GM23338 (cell line): ENCODE measurements around the gene SPACA7. TPM values are rescaled to one million over a fixed set of nuclear protein-coding genes. Genes with fewer than 3 reads are reported as not detected.

Source experiments
- ATAC-seq: fragments of 200-7000 bp; cut with Tn5 transposase; 3 replicates; pipeline ENCODE4 v1.9.1; 2020
- DNase-seq: peaks from one replicate; pipeline ENCODE4 v3.0.0-alpha.2; 2015; ENCODE audit warnings: low spot score
- H2AFZ ChIP-seq: fragments of 200-600 bp; sonication (generic); 2 replicates; pipeline ENCODE4 v1.8.0; 2016; ENCODE audit warnings: antibody characterized with exemption, mild to moderate bottlenecking, moderate library complexity
- H3F3A ChIP-seq: fragments of 200-600 bp; sonication (generic); replicated peaks from 2 replicates; pipeline ENCODE4 v1.8.0; 2017; ENCODE audit warnings: antibody characterized with exemption, mixed run types, low read depth
- H3K27ac ChIP-seq: fragments of 200-600 bp; sonication (generic); 2 replicates; pipeline ENCODE4 v1.6.1; 2016; ENCODE audit warnings: low read depth
- H3K27me3 ChIP-seq: fragments of 200-600 bp; sonication (generic); 2 replicates; pipeline ENCODE4 v1.8.0; 2016; ENCODE audit warnings: mild to moderate bottlenecking, mixed run types, moderate library complexity; ENCODE audit not compliant: insufficient read depth
- H3K36me3 ChIP-seq: fragments of 200-600 bp; sonication (generic); 2 replicates; pipeline ENCODE4 v1.8.0; 2016; ENCODE audit warnings: mild to moderate bottlenecking; ENCODE audit not compliant: insufficient read depth
- H3K4me1 ChIP-seq: fragments of 200-600 bp; sonication (generic); 2 replicates; pipeline ENCODE4 v1.8.0; 2016; ENCODE audit warnings: mild to moderate bottlenecking, moderate library complexity; ENCODE audit not compliant: insufficient read depth
- H3K4me2 ChIP-seq: fragments of 200-600 bp; sonication (generic); 2 replicates; pipeline ENCODE4 v1.7.1; 2017; ENCODE audit warnings: mixed run types
- H3K4me3 ChIP-seq: fragments of 200-600 bp; sonication (generic); 2 replicates; pipeline ENCODE4 v1.6.1; 2016; ENCODE audit warnings: mixed run types
- H3K79me2 ChIP-seq: fragments of 200-600 bp; sonication (generic); replicated peaks from 2 replicates; pipeline ENCODE4 v1.8.0; 2017; ENCODE audit warnings: mild to moderate bottlenecking; ENCODE audit not compliant: insufficient read depth
- H3K9me2 ChIP-seq: fragments of 200-600 bp; sonication (generic); 2 replicates; pipeline ENCODE4 v1.8.0; 2017; ENCODE audit not compliant: insufficient read depth
- H4K20me1 ChIP-seq: fragments of 200-600 bp; sonication (generic); replicated peaks from 2 replicates; pipeline ENCODE4 v1.8.0; 2017; ENCODE audit warnings: mild to moderate bottlenecking; ENCODE audit not compliant: insufficient read depth
- H3K27ac Mint-ChIP-seq: 2 replicates; pipeline ENCODE4 v1.8.0; 2020; ENCODE audit warnings: inconsistent platforms, mild to moderate bottlenecking, moderate library complexity, mixed read lengths
- H3K27me3 Mint-ChIP-seq: 3 replicates; pipeline ENCODE4 v1.8.0; 2022; ENCODE audit warnings: low read depth, mild to moderate bottlenecking, moderate library complexity, mixed read lengths, inconsistent platforms; ENCODE audit not compliant: insufficient read depth, poor library complexity
- H3K36me3 Mint-ChIP-seq: 3 replicates; pipeline ENCODE4 v1.8.0; 2021; ENCODE audit warnings: low read depth, mild to moderate bottlenecking, inconsistent platforms, moderate library complexity, mixed read lengths
- H3K4me1 Mint-ChIP-seq: 3 replicates; pipeline ENCODE4 v1.8.0; 2020; ENCODE audit warnings: mild to moderate bottlenecking, inconsistent platforms, mixed read lengths
- H3K4me3 Mint-ChIP-seq: 3 replicates; pipeline ENCODE4 v1.8.0; 2021; ENCODE audit warnings: moderate library complexity, mild to moderate bottlenecking, inconsistent platforms, mixed read lengths
- H3K9me3 Mint-ChIP-seq: 3 replicates; pipeline ENCODE4 v1.8.0; 2020; ENCODE audit warnings: moderate library complexity, mild to moderate bottlenecking, inconsistent platforms, mixed read lengths
- CREB1 ChIP-seq: fragments of 250-450 bp; sonication (Bioruptor Pico); IDR thresholded peaks from 2 replicates; pipeline ENCODE4 v1.5.0; 2020; ENCODE audit warnings: low read depth, mild to moderate bottlenecking, moderate library complexity
- EZH2 ChIP-seq: fragments of 200-600 bp; sonication (generic); IDR thresholded peaks from one replicate; pipeline ENCODE4 v1.8.0; 2017; ENCODE audit warnings: antibody characterized with exemption, mild to moderate bottlenecking, low read depth; ENCODE audit not compliant: unreplicated experiment
- EZH2phosphoT487 ChIP-seq: fragments of 200-600 bp; sonication (generic); IDR thresholded peaks from one replicate; pipeline ENCODE4 v1.8.1; 2018; ENCODE audit warnings: antibody characterized with exemption; ENCODE audit not compliant: unreplicated experiment
- JUNB ChIP-seq: IDR thresholded peaks from one replicate; pipeline ENCODE4 v1.6.1; 2016; ENCODE audit warnings: antibody characterized with exemption; ENCODE audit not compliant: unreplicated experiment
- NANOG ChIP-seq: IDR thresholded peaks from 2 replicates; pipeline ENCODE4 v1.6.1; 2016; ENCODE audit warnings: antibody characterized with exemption, borderline replicate concordance
- ZNF114 ChIP-seq: fragments of 250-450 bp; sonication (Bioruptor Pico); IDR thresholded peaks from 2 replicates; pipeline ENCODE4 v1.5.0; 2020; ENCODE audit warnings: mild to moderate bottlenecking, moderate library complexity
- ZNF331 ChIP-seq: fragments of 250-450 bp; sonication (Bioruptor Pico); IDR thresholded peaks from 2 replicates; pipeline ENCODE4 v1.5.0; 2020; ENCODE audit warnings: low read depth, mild to moderate bottlenecking, moderate library complexity
- polyA plus RNA-seq: library from polyadenylated mRNA; unstranded; fragments of >200 nt; fragmentation: Nextera tagmentation; extraction: Ambion mirVana; gene quantifications from 2 replicates; pipeline ENCODE4 v1.2.1, GENCODE V29; 2016
- total RNA-seq: library from RNA; depleted of rRNA; stranded (reverse); fragments of >200 nt; shearing (Covaris generic); gene quantifications from 2 replicates; pipeline ENCODE4 v1.2.3, GENCODE V29; 2014
- TF ChIP-seq, protein P1 (sequence below), 2 experiments: fragments of 200-600 bp in 1 of 2; sonication (generic) in 1 of 2; conservative IDR thresholded peaks; 2 replicates each; pipeline versions ENCODE4 v1.5.1 to v1.6.1; 2016 to 2017; ENCODE audit warnings: antibody characterized with exemption in 2 of 2, low read depth in 2 of 2, mild to moderate bottlenecking in 2 of 2, moderate library complexity in 1 of 2
- TF ChIP-seq, protein P2 (sequence below): IDR thresholded peaks from one replicate; pipeline ENCODE4 v1.6.1; 2018; ENCODE audit warnings: antibody characterized with exemption; ENCODE audit not compliant: unreplicated experiment

The SPACA7 gene
- total and polyA plus RNA-seq, 2 experiments from 2014 or later, result not detected

DNA sequence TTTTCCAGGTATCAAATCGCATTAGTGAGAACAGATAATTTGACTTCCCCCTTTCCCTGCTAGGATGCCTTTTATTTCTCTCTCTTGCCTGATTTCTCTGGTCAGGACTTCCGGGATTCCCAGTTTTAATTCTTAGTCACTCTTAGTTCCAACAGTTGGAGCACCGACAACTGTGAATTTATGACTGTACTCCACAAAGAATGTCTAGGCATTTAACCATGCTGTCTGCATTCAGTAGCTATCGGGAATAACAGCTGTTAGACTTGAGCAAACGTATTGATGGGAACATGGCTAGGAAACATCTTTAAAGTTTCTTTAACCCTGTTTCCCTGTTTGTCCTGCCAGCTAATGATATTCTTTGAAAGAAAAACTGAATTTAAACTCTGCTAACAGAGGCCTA, 14.1 kb upstream of the SPACA7 start (continued):
- TF ChIP-seq ZNF331 (no peak), NANOG (no peak), JUNB (no peak), ZNF114 (no peak), CREB1 (CRISPR knock-in tag) (no peak), EZH2 (no peak)
- TF ChIP-seq, protein P1, sequence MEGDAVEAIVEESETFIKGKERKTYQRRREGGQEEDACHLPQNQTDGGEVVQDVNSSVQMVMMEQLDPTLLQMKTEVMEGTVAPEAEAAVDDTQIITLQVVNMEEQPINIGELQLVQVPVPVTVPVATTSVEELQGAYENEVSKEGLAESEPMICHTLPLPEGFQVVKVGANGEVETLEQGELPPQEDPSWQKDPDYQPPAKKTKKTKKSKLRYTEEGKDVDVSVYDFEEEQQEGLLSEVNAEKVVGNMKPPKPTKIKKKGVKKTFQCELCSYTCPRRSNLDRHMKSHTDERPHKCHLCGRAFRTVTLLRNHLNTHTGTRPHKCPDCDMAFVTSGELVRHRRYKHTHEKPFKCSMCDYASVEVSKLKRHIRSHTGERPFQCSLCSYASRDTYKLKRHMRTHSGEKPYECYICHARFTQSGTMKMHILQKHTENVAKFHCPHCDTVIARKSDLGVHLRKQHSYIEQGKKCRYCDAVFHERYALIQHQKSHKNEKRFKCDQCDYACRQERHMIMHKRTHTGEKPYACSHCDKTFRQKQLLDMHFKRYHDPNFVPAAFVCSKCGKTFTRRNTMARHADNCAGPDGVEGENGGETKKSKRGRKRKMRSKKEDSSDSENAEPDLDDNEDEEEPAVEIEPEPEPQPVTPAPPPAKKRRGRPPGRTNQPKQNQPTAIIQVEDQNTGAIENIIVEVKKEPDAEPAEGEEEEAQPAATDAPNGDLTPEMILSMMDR (conservative IDR thresholded peaks at IDR 0.05; ENCODE audit: low read depth in 2 of 2), result no peak
- TF ChIP-seq, protein P2, sequence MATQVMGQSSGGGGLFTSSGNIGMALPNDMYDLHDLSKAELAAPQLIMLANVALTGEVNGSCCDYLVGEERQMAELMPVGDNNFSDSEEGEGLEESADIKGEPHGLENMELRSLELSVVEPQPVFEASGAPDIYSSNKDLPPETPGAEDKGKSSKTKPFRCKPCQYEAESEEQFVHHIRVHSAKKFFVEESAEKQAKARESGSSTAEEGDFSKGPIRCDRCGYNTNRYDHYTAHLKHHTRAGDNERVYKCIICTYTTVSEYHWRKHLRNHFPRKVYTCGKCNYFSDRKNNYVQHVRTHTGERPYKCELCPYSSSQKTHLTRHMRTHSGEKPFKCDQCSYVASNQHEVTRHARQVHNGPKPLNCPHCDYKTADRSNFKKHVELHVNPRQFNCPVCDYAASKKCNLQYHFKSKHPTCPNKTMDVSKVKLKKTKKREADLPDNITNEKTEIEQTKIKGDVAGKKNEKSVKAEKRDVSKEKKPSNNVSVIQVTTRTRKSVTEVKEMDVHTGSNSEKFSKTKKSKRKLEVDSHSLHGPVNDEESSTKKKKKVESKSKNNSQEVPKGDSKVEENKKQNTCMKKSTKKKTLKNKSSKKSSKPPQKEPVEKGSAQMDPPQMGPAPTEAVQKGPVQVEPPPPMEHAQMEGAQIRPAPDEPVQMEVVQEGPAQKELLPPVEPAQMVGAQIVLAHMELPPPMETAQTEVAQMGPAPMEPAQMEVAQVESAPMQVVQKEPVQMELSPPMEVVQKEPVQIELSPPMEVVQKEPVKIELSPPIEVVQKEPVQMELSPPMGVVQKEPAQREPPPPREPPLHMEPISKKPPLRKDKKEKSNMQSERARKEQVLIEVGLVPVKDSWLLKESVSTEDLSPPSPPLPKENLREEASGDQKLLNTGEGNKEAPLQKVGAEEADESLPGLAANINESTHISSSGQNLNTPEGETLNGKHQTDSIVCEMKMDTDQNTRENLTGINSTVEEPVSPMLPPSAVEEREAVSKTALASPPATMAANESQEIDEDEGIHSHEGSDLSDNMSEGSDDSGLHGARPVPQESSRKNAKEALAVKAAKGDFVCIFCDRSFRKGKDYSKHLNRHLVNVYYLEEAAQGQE, result no peak

DNA sequence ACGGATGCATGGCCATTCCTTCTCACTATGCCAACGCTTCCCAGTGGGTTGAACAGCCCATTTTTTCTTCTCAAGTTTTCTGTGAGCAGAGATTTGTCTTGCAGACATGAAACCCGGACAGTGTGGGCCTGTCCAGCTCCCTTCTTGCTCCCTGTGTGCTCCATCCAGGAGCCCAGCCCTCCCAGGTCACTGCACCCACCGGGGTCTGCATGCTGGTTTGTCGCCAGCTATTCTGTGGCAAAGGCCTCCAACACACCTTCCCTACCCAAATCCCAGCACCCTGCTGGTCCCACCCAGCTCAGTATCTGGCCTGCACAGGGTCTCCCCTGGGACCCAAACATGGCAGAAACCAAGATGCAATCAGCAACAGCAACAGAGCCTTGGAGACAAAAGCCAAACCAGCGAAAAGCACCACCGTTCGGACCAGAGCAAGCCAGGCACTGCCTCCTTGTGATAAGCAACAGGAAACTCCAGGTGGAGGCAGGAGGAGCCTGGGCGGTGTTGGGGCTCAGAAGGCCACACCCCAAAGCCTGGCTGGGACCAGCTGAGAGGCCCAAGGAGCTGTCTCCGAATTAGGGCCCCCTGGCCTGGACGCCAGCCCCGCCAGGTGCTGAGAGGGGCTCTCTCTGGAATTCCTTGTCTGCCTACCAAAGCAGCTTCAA, 12.2 kb upstream of the SPACA7 start:
- no peak for TF ChIP-seq EZH2phosphoT487
- TF ChIP-seq, protein P1 (conservative IDR thresholded peaks at IDR 0.05; ENCODE audit: low read depth in 2 of 2), result peak in 1 of 2 experiments; percentile 38; a peak in 2 of 4 replicates
- H3K4me3 ChIP-seq, result no peak overlapping the region
- H2AFZ ChIP-seq, result peak overlapping the region; percentile 91
- 0 out of 2 replicates have a peak, but pooled peaks cover 6% of the 10 kb centered on the region for H3K4me1 ChIP-seq
- Mint-ChIP-seq H3K27me3 (peaks cover 1% of the 10 kb centered on the region), H3K27ac (no peak overlapping the region; the same call in 1 of the 2 replicates), H3K4me3 (no peak overlapping the region), H3K4me1 (peaks cover 15% of the 10 kb centered on the region), H3K36me3 (peaks cover 11% of the 10 kb centered on the region), H3K9me3 (peaks cover 23% of the 10 kb centered on the region)
- H4K20me1 ChIP-seq, result no peaks in the 10 kb centered on the region
- H3K4me2 ChIP-seq, result no peak overlapping the region
- no peaks in the 10 kb centered on the region for H3F3A ChIP-seq
- H3K27ac ChIP-seq, result no peak overlapping the region
- H3K79me2 ChIP-seq, result no peaks in the 10 kb centered on the region
- H3K27me3 ChIP-seq, result no peaks in the 10 kb centered on the region
- peaks cover 5% of the 10 kb centered on the region for H3K9me2 ChIP-seq
- peak; percentile 43 for DNase-seq
- ATAC-seq, result peak; percentile 88
- H3K36me3 ChIP-seq, result no peaks in the 10 kb centered on the region
